HG03520 (cell line): ENCODE measurements around the gene ZBTB7C.

Source experiments
- ATAC-seq: cut with Tn5 transposase; IDR thresholded peaks from one replicate; pipeline ENCODE4 v1.9.1; 2021; ENCODE audit warnings: mild to moderate bottlenecking, moderate library complexity; ENCODE audit not compliant: unreplicated experiment

The ZBTB7C gene

GRCh38 chr18:48263914-48264902 is 145.0 kb downstream of the ZBTB7C start:
- ATAC-seq, result no peak

GRCh38 chr18:48263192-48263853 is 145.9 kb downstream of the ZBTB7C start:
- ATAC-seq, result no peak

GRCh38 chr18:48260237-48260636 is 148.9 kb downstream of the ZBTB7C start:
- ATAC-seq, result no peak

- no peak for ATAC-seq
Measured at GRCh38 chr18:48256848-48257247, 152.3 kb downstream of the ZBTB7C start.

- ATAC-seq, result no peak
Measured at GRCh38 chr18:48254077-48254602, 155.0 kb downstream of the ZBTB7C start.

- ATAC-seq, result no peak
Measured at GRCh38 chr18:48252525-48252924, 156.7 kb downstream of the ZBTB7C start.

- ATAC-seq, result no peak
Measured at GRCh38 chr18:48250918-48251317, 158.3 kb downstream of the ZBTB7C start.

GRCh38 chr18:48250362-48250907 is 158.7 kb downstream of the ZBTB7C start:
- no peak for ATAC-seq

GRCh38 chr18:48249854-48250253 is 159.3 kb downstream of the ZBTB7C start:
- ATAC-seq, result no peak

GRCh38 chr18:48244530-48244929 is 164.7 kb downstream of the ZBTB7C start:
- no peak for ATAC-seq

- no peak for ATAC-seq
Measured at GRCh38 chr18:48238636-48239035, 170.5 kb downstream of the ZBTB7C start.

GRCh38 chr18:48238206-48238605 is 171.0 kb downstream of the ZBTB7C start:
- no peak for ATAC-seq

GRCh38 chr18:48236822-48237221 is 172.4 kb downstream of the ZBTB7C start:
- ATAC-seq, result no peak

GRCh38 chr18:48230467-48231113 is 178.6 kb downstream of the ZBTB7C start:
- ATAC-seq, result no peak

- no peak for ATAC-seq
Measured at GRCh38 chr18:48229552-48229981, 179.6 kb downstream of the ZBTB7C start.

- no peak for ATAC-seq
Measured at GRCh38 chr18:48228841-48229240, 180.3 kb downstream of the ZBTB7C start.

- no peak for ATAC-seq
Measured at GRCh38 chr18:48228301-48228715, 180.9 kb downstream of the ZBTB7C start.

- no peak for ATAC-seq
Measured at GRCh38 chr18:48227206-48227605, 182.0 kb downstream of the ZBTB7C start.

GRCh38 chr18:48226401-48226800 is 182.8 kb downstream of the ZBTB7C start:
- ATAC-seq, result no peak

- ATAC-seq, result peak; percentile 74
Measured at GRCh38 chr18:48222118-48222517, 187.1 kb downstream of the ZBTB7C start.
